ENCODE measurements around the gene SEMA4G.

Gene SEMA4G

GRCh38 chr10:101008823-101009423 is 39.6 kb downstream of the SEMA4G start:
- peaks cover 4% of the 10 kb centered on the region; the same call in 1 of the 2 replicates for H3K4me1 ChIP-seq (ENCODE audit: control insufficient read depth, insufficient read depth, low read length)
- no peaks in the 10 kb centered on the region for H3K9me3 ChIP-seq (ENCODE audit: control insufficient read depth, insufficient read depth, low read depth, low read length)
- no peak overlapping the region for H3K27ac ChIP-seq (ENCODE audit: extremely low read depth, low read depth, low read length)
- H3K4me3 ChIP-seq (ENCODE audit: low read depth, low read length): no peak overlapping the region
- H3K36me3 ChIP-seq (ENCODE audit: control insufficient read depth in 2 of 2, insufficient read depth in 1 of 2, low read length in 2 of 2): peaks cover 5 to 38% of the 10 kb centered on the region in 2 experiments; a peak in 2 of 3 replicates
- CTCF ChIA-PET: interaction anchor here (2.0 to 4.8 kb wide), 2 partner anchors 11 to 14 kb away, joined by 5 to 64 read pairs; partner anchors contain the start of gene LZTS2
- POLR2A ChIA-PET: interaction anchor here (1.0 kb wide), 1 partner anchor 11 kb away, joined by 3 read pairs; no protein-coding TSS in a partner anchor
- TF ChIP-seq ZNF624 (tag by site-specific recombination; IDR thresholded peaks at IDR 0.05) (no peak), ZNF514 (tag by site-specific recombination; IDR thresholded peaks at IDR 0.05) (no peak), ZFP69B (tag by site-specific recombination; IDR thresholded peaks at IDR 0.05) (no peak), MEIS1 (CRISPR knock-in tag; IDR thresholded peaks at IDR 0.05; ENCODE audit: borderline replicate concordance) (no peak), ZNF214 (tag by site-specific recombination; IDR thresholded peaks at IDR 0.05; ENCODE audit: borderline replicate concordance) (no peak), ZNF114 (tag by site-specific recombination; IDR thresholded peaks at IDR 0.05) (no peak), GLI2 (tag by site-specific recombination; IDR thresholded peaks at IDR 0.05; ENCODE audit: borderline replicate concordance, low read depth) (no peak), ZNF280D (tag by site-specific recombination; IDR thresholded peaks at IDR 0.05) (no peak), ZNF391 (tag by site-specific recombination; IDR thresholded peaks at IDR 0.05; ENCODE audit: borderline replicate concordance, low read depth) (no peak), ZNF221 (tag by site-specific recombination; IDR thresholded peaks at IDR 0.05; ENCODE audit: borderline replicate concordance) (no peak), ZNF658 (tag by site-specific recombination; IDR thresholded peaks at IDR 0.05) (no peak), IKZF3 (tag by site-specific recombination; IDR thresholded peaks at IDR 0.05) (no peak), ZXDB (tag by site-specific recombination; IDR thresholded peaks at IDR 0.05) (no peak), PATZ1 (tag by site-specific recombination; IDR thresholded peaks at IDR 0.05) (no peak)

GRCh38 chr10:101010329-101010728 is 41.0 kb downstream of the SEMA4G start:
- no peak for TF ChIP-seq ZNF202 (tag by site-specific recombination; IDR thresholded peaks at IDR 0.05; ENCODE audit: borderline replicate concordance)
- TF ChIP-seq, protein P1, sequence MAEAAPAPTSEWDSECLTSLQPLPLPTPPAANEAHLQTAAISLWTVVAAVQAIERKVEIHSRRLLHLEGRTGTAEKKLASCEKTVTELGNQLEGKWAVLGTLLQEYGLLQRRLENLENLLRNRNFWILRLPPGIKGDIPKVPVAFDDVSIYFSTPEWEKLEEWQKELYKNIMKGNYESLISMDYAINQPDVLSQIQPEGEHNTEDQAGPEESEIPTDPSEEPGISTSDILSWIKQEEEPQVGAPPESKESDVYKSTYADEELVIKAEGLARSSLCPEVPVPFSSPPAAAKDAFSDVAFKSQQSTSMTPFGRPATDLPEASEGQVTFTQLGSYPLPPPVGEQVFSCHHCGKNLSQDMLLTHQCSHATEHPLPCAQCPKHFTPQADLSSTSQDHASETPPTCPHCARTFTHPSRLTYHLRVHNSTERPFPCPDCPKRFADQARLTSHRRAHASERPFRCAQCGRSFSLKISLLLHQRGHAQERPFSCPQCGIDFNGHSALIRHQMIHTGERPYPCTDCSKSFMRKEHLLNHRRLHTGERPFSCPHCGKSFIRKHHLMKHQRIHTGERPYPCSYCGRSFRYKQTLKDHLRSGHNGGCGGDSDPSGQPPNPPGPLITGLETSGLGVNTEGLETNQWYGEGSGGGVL (tag by site-specific recombination; IDR thresholded peaks at IDR 0.05): no peak
- no peak for TF ChIP-seq ZNF76 (tag by site-specific recombination; IDR thresholded peaks at IDR 0.05; ENCODE audit: borderline replicate concordance, low read depth)
- no peak for TF ChIP-seq REPIN1 (tag by site-specific recombination; IDR thresholded peaks at IDR 0.05; ENCODE audit: low read depth)
- TF ChIP-seq ZNF473 (tag by site-specific recombination; IDR thresholded peaks at IDR 0.05): no peak
- no peak for TF ChIP-seq ZBTB21 (tag by site-specific recombination; IDR thresholded peaks at IDR 0.05)
- TF ChIP-seq, protein P2, sequence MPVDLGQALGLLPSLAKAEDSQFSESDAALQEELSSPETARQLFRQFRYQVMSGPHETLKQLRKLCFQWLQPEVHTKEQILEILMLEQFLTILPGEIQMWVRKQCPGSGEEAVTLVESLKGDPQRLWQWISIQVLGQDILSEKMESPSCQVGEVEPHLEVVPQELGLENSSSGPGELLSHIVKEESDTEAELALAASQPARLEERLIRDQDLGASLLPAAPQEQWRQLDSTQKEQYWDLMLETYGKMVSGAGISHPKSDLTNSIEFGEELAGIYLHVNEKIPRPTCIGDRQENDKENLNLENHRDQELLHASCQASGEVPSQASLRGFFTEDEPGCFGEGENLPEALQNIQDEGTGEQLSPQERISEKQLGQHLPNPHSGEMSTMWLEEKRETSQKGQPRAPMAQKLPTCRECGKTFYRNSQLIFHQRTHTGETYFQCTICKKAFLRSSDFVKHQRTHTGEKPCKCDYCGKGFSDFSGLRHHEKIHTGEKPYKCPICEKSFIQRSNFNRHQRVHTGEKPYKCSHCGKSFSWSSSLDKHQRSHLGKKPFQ (tag by site-specific recombination; IDR thresholded peaks at IDR 0.05): no peak
- TF ChIP-seq ZNF830 (tag by site-specific recombination; IDR thresholded peaks at IDR 0.05; ENCODE audit: low read depth): no peak
- TF ChIP-seq ZNF24 (tag by site-specific recombination; IDR thresholded peaks at IDR 0.05): no peak
- no peak for TF ChIP-seq ZBTB1 (tag by site-specific recombination; IDR thresholded peaks at IDR 0.05)
- H3K27ac ChIP-seq (ENCODE audit: extremely low read depth, low read depth, low read length): no peak overlapping the region
- ChIA-PET POLR2A (interaction anchor here (0.6 to 2.4 kb wide), 2 partner anchors 12 to 14 kb away, joined by 3 to 7 read pairs; no protein-coding TSS in a partner anchor), CTCF (interaction anchor here (0.6 to 4.8 kb wide), 7 partner anchors 8 to 72 kb away, joined by 3 to 64 read pairs (median 13); partner anchors contain the start of gene LZTS2)
- peaks cover 0 to 24% of the 10 kb centered on the region in 2 experiments; a peak in 1 of 3 replicates for H3K36me3 ChIP-seq (ENCODE audit: control insufficient read depth in 2 of 2, insufficient read depth in 1 of 2, low read length in 2 of 2)
- H3K9me3 ChIP-seq (ENCODE audit: control insufficient read depth, insufficient read depth, low read depth, low read length): no peaks in the 10 kb centered on the region
- no peak overlapping the region for H3K4me3 ChIP-seq (ENCODE audit: low read depth, low read length)
- peaks cover 4% of the 10 kb centered on the region; the same call in 1 of the 2 replicates for H3K4me1 ChIP-seq (ENCODE audit: control insufficient read depth, insufficient read depth, low read length)

All from HEK293 (cell line).